GM23338 (cell line): ENCODE results near the gene EVL.

ENCODE experiments used
- CREB1 ChIP-seq: fragments of 250-450 bp; sonication (Bioruptor Pico); IDR thresholded peaks from 2 replicates; pipeline ENCODE4 v1.5.0; 2020; ENCODE audit warnings: low read depth, mild to moderate bottlenecking, moderate library complexity
- EZH2 ChIP-seq: fragments of 200-600 bp; sonication (generic); IDR thresholded peaks from one replicate; pipeline ENCODE4 v1.8.0; 2017; ENCODE audit warnings: antibody characterized with exemption, mild to moderate bottlenecking, low read depth; ENCODE audit not compliant: unreplicated experiment
- EZH2phosphoT487 ChIP-seq: fragments of 200-600 bp; sonication (generic); IDR thresholded peaks from one replicate; pipeline ENCODE4 v1.8.1; 2018; ENCODE audit warnings: antibody characterized with exemption; ENCODE audit not compliant: unreplicated experiment
- JUNB ChIP-seq: IDR thresholded peaks from one replicate; pipeline ENCODE4 v1.6.1; 2016; ENCODE audit warnings: antibody characterized with exemption; ENCODE audit not compliant: unreplicated experiment
- NANOG ChIP-seq: IDR thresholded peaks from 2 replicates; pipeline ENCODE4 v1.6.1; 2016; ENCODE audit warnings: antibody characterized with exemption, borderline replicate concordance
- POLR2AphosphoS5 ChIP-seq: IDR thresholded peaks from 2 replicates; pipeline ENCODE4 v1.6.1; 2016; ENCODE audit warnings: antibody characterized with exemption, low read depth
- REST ChIP-seq: IDR thresholded peaks from one replicate; pipeline ENCODE4 v1.6.1; 2018; ENCODE audit warnings: antibody characterized with exemption; ENCODE audit not compliant: unreplicated experiment
- STAT1 ChIP-seq: IDR thresholded peaks from one replicate; pipeline ENCODE4 v1.6.1; 2016; ENCODE audit warnings: antibody characterized with exemption; ENCODE audit not compliant: unreplicated experiment
- TF ChIP-seq, protein P1 (sequence below), 2 experiments: fragments of 200-600 bp in 1 of 2; sonication (generic) in 1 of 2; conservative IDR thresholded peaks; 2 replicates each; pipeline versions ENCODE4 v1.5.1 to v1.6.1; 2016 to 2017; ENCODE audit warnings: antibody characterized with exemption in 2 of 2, low read depth in 2 of 2, mild to moderate bottlenecking in 2 of 2, moderate library complexity in 1 of 2
- TF ChIP-seq, protein P2 (sequence below): IDR thresholded peaks from 2 replicates; pipeline ENCODE4 v1.6.1; 2016; ENCODE audit warnings: antibody characterized with exemption

DNA sequence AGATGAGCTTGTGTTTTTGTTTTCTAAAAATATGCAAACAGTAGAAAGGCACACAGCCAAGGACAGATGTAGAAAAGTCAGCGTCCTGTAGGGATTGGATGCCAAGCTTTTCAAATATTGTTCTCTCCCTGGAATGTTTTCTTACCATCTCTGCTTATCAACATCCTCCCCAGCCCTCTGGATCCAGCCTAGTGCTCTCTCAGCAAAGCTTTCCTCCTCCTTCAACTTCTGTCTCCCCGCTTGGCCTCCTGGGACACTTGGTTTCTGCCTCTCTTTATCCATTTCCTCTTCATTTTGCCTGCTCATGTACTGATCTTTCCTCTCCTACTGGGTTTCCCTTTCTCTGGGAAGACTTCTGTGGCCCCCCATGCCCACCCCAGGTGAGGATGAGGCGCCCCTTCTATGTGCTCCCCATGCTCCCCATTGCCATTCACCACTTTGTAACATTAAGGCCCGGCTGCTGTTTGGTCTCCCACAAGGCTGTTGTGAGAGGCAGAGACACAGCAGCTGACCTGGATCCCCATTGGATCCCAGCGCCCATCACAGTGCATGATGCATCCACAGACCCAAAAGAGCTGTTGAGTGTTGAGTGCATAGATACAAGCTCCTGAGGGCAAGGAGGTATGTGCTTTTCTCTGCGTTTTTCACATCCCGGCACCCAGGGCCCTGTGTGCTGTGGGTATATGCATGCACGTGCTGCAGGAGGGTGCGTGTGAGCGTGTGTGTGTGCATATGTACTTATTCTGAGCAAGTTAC lies 38.2 kb downstream of the EVL start:
- TF ChIP-seq, protein P1, sequence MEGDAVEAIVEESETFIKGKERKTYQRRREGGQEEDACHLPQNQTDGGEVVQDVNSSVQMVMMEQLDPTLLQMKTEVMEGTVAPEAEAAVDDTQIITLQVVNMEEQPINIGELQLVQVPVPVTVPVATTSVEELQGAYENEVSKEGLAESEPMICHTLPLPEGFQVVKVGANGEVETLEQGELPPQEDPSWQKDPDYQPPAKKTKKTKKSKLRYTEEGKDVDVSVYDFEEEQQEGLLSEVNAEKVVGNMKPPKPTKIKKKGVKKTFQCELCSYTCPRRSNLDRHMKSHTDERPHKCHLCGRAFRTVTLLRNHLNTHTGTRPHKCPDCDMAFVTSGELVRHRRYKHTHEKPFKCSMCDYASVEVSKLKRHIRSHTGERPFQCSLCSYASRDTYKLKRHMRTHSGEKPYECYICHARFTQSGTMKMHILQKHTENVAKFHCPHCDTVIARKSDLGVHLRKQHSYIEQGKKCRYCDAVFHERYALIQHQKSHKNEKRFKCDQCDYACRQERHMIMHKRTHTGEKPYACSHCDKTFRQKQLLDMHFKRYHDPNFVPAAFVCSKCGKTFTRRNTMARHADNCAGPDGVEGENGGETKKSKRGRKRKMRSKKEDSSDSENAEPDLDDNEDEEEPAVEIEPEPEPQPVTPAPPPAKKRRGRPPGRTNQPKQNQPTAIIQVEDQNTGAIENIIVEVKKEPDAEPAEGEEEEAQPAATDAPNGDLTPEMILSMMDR (conservative IDR thresholded peaks at IDR 0.05; ENCODE audit: low read depth in 2 of 2), result no peak
- TF ChIP-seq STAT1 (no peak), EZH2 (no peak), JUNB (no peak), EZH2phosphoT487 (no peak), POLR2AphosphoS5 (no peak), CREB1 (CRISPR knock-in tag) (no peak), REST (no peak), NANOG (no peak)
- TF ChIP-seq, protein P2, sequence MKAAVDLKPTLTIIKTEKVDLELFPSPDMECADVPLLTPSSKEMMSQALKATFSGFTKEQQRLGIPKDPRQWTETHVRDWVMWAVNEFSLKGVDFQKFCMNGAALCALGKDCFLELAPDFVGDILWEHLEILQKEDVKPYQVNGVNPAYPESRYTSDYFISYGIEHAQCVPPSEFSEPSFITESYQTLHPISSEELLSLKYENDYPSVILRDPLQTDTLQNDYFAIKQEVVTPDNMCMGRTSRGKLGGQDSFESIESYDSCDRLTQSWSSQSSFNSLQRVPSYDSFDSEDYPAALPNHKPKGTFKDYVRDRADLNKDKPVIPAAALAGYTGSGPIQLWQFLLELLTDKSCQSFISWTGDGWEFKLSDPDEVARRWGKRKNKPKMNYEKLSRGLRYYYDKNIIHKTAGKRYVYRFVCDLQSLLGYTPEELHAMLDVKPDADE, result no peak
